GM18507 (cell line): Measurements from ENCODE around the gene THSD7A.

ENCODE experiments used
- DNase-seq: peaks from one replicate; pipeline ENCODE4 v3.0.0; 2011; ENCODE audit warnings: low read depth; ENCODE audit not compliant: insufficient read length; ENCODE audit errors: extremely low spot score
- FAIRE-seq: peaks from 2 replicates; lab custom pipeline; 2011; peaks lifted over from hg19 to GRCh38; lab: Jason Lieb, UNC

Gene THSD7A

DNA sequence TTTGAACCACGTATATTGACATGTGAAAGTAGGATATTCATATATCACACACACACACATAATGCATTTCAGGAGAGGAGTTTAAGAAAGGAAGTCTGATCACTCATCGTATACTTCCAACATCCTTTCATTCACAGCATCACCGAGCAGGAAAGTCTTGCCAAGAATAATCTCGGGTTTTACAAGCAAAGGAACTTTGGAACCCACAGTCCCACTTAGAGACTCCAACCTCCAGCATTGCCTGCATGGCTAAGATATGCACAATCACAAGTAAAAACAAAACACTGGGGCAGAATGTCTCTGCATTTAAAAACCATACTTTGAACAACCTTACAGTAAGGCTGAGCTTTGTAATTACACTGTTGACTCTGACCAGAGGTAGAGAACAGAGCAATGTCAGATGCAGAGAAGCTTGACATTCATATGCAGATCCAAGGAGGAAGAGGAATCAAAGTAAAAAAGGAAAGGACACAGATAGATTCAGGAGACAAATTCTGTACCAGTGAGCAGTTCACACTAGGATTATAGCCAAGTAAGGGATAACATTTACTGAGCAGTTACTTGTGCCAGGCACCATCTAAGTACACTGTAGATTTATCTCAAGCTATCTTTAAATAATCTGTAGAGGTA is 14.8 kb downstream of the THSD7A start:
- FAIRE-seq = no peak
- DNase-seq = no peak

GRCh38 chr7:11811709-11812108 is 20.3 kb downstream of the THSD7A start:
- DNase-seq (no peak), FAIRE-seq (no peak)

DNA sequence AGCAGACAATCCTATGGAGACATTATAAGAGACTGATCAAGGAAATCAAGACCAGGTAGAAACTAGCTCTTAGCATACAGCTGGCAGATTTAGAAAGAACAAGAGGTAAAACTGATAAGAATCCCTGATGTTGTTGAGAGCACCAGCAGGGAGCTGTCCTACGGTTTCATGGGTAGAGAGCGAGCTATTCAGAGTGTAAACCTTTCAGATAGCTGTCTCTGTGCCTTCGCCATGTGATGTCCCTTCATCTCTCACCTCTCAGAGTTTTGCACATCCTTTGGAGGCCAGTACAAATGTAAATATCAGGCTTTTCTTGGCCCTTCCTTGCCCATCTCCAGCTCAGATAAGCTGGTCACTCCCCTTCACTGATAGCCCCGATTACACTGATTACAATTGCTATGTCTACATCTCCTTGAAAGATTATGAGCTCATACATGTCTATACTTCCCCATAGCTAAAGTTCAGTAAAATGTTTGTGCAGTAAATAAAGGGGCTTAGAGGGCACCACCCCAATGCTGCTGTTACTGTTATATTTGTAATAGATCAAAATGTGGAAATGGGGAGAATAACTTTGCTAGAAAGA is 21.9 kb downstream of the THSD7A start:
- FAIRE-seq (no peak), DNase-seq (no peak)

DNA sequence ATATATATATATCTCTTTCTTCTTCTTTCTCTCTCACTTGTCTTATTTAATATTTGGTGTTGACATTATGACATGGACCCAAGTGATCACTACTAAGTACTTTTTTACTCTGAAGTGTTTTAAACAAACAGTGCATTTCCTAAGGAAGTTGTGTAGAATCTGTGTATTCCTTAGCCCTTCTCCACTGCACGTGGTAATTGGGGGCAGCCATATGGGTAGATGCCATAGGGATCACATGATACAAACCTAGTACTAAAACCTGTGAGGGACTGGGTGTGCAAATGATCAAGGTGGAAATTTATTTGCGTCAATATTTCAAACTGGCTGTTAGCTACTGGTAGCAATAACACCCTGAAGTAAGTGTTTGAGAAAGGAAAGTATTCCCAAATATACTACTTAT is 25.0 kb downstream of the THSD7A start:
- no peak for DNase-seq
- no peak for FAIRE-seq

DNA sequence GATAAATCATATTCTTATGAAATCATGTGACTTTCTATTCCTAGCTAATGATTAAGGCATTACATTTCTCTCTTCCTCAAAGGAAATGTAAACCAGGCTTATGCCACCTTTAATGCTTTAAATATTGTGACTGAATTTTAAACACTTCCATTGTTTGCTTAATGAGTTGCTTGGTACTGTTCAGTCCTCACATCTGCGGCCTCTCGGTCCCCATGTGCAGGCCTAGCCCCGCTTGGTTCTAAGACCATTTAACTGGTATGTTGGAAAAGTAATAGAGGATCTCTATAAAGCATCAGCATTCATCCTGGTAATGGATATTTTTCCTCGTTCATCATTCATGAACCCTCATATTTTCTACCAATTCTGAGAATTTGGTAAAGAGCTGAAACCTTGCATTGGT is 27.4 kb downstream of the THSD7A start:
- no peak for FAIRE-seq

GRCh38 chr7:11795231-11795630 is 36.8 kb downstream of the THSD7A start:
- no peak for FAIRE-seq
- no peak for DNase-seq

More for the DNA sequence above, 27.4 kb downstream of the THSD7A start:
- no peak for DNase-seq

GRCh38 chr7:11792166-11792565 is 39.8 kb downstream of the THSD7A start:
- DNase-seq (no peak), FAIRE-seq (no peak)

DNA sequence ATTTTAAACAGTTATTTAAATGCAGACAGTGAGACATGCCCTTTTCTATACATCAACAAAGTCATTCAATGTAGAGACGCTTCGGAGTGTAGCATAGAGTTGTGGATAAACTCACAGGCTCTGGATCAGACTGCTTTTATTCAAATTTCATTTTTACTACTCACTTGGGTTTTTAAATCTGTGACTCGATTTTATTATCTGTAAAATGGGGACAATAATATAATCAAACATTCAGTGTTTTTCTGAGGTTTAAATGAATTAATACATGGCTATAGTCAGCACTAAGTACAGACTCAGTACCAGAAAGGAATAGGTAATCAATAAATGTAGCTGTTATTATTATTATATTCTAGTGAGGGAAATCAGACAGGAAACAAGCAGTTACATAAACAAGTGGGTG is 43.4 kb downstream of the THSD7A start:
- DNase-seq (no peak), FAIRE-seq (no peak)

GRCh38 chr7:11787534-11787933 is 44.5 kb downstream of the THSD7A start:
- FAIRE-seq = no peak
- DNase-seq = no peak

DNA sequence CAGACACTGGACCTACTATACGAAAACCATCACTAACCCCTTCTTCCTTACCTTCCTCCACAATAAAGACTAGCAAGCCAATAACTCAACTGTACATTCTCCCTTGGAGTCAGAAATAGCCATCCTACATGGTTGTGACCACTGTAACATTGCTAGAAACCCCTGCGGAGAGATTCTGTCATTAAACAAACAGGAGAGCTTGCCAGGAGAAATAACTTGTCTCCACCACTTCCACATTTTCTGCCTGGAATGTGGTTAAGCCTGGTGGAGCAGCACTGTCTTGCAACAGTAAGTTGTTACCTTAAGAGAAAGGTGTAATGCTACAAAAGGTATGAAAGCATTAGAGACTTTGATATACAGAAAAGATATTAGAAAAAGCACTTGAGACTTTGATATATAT is 45.8 kb downstream of the THSD7A start:
- no peak for FAIRE-seq
- no peak for DNase-seq

DNA sequence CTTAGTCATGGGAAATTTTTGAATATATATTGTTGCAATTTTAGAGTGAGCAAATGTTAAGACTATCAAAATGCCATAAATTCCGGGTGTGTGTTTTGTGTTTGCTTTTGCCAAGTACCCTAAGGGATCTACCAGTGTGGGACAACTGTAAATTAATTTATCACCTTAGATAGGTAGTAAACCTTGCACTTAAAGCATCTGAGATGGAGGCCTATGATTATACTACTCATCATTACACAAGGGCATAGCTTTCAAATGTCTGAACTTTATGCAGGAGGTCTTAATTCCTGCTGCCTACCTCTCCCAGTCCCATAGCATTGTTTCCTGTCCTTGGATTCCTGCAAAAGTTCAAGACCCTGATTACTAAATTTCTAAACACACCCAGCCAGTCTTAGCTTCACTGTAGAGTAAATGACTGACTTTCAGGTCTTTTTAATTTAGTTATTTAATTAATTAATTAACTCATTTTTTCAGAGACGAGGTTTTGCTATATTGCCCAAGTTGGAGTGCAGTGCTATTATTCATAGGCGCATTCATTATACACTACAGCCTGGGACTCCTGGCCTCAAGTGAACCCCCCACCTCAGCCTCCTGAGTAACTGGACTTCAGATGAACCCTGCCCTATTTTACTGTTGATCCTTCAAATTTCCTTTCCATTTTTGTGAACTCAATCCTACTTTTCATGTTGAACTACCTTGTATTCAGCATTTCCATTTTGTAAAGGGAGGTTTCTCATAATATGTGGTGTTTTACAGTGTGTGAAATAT is 47.0 kb downstream of the THSD7A start:
- DNase-seq (no peak), FAIRE-seq (no peak)

GRCh38 chr7:11779864-11780674 is 51.9 kb downstream of the THSD7A start:
- no peak for DNase-seq
- FAIRE-seq = no peak

DNA sequence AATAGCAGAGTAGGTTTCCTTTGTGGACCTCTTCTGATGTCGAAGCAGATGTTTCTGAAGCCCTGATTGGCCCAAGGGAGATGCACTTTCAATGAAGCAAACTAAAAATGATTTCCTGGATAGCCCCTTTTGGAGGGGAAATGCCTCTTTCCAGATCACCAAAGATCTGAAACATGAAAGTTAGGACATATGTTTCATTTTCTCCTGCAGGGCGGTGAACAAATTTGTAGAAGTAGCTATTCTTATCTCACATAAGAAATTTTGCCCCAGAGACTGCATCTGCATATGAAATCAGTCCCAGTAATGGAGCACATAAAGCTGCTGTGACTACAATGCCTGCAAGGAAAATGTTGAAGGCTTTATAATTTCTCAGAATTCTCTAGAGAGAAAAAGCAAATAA is 56.0 kb downstream of the THSD7A start:
- FAIRE-seq = no peak

GRCh38 chr7:11775401-11775800 is 56.6 kb downstream of the THSD7A start:
- FAIRE-seq = no peak
- no peak for DNase-seq

More for the DNA sequence above, 56.0 kb downstream of the THSD7A start:
- DNase-seq = no peak

- FAIRE-seq (no peak), DNase-seq (no peak)
Observed at GRCh38 chr7:11768263-11768662, 63.7 kb downstream of the THSD7A start.

- FAIRE-seq = no peak
Observed at GRCh38 chr7:11767148-11767547, 64.8 kb downstream of the THSD7A start.

DNA sequence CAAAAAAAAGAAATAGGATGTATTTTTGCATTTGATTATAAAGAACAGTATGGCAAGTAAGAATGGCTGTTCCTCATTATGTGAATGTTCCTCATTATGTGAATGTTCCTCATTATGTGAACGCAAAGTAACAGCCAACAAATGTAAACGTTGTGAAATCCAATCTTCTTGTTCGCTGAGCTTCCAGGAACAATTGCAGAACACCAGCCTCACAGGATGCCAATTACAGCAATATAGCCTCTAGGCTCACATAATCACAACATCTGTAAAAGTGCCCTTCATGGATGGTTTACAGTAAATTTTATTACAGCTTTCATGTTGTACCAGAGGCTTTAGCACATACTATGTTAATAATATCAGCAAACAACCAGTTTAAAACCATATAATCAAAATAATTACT is 71.6 kb downstream of the THSD7A start:
- FAIRE-seq = no peak
- no peak for DNase-seq

More at GRCh38 chr7:11767148-11767547, 64.8 kb downstream of the THSD7A start:
- no peak for DNase-seq

DNA sequence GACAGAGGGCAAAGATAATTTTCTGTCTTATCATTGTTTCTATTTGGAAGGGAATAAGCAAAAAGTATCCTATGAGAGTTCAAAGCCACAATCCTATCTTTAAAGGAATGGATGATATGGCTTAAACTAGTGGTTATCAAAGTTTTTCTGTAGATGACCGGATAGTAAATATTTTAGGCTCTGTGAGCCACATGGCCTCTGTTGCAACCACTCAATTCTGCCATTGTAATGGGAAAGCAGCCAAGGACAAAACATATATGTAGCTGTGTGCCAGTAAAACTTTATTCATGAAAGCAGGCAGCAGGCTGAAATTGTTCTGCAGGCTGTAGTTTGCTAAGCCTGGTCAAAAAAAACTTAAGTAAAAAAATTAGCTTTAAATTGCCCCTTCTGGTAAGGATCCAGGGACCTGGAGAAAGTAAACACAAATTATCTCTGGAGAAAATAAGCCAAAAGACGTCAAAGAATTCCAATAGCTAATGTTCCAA is 73.3 kb downstream of the THSD7A start:
- FAIRE-seq = no peak
- DNase-seq = no peak

GRCh38 chr7:11757153-11757552 is 74.8 kb downstream of the THSD7A start:
- DNase-seq (no peak), FAIRE-seq (no peak)

DNA sequence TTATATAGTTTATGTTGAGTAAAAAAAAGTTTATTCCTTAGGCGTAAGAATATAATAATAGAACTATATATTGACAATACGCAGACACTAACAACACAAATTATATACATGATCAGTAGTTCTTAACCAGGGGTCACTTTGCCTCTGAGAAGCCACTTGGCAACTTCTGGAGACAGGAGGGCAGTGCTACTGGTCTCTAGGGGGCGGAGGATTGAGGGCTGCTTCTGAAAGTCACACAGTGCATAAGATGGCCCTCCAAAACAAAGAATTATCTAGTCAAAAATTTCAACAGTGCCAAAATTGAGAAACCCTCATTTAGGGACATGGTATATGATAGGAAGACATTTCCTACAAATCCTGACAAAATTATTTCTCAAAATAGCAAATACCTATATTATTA is 77.1 kb downstream of the THSD7A start:
- FAIRE-seq (no peak), DNase-seq (no peak)
